Activated CD8-positive, alpha-beta memory T cell treated with anti-CD3 and anti-CD28 coated beads, Interleukin-2, amount 10 ng/mL, durations not matched to agents 7 days and 5 days (primary cell): ENCODE measurements around the gene MICAL2. TPM values are rescaled to one million over a fixed set of nuclear protein-coding genes. Genes with fewer than 3 reads are reported as not detected.

Source experiments
- ATAC-seq: fragments of 150-1000 bp; cut with Tn5 transposase; one replicate; pipeline ENCODE4 v1.10.0; 2021; ENCODE audit warnings: moderate library complexity
- CTCF ChIA-PET: fragments of 350-600 bp; sonication (Branson Sonifier 250); formaldehyde crosslinking; loops from one replicate; lab custom pipeline; 2021; ENCODE audit warnings: antibody characterized with exemption; lab: Charles Lee
- DNase-seq: peaks from one replicate; pipeline ENCODE4 v3.0.0-alpha.2; 2020
- H3K27ac Mint-ChIP-seq: one replicate; pipeline ENCODE4 v1.8.0; 2021; ENCODE audit warnings: mild to moderate bottlenecking, mixed read lengths
- H3K27me3 Mint-ChIP-seq: one replicate; pipeline ENCODE4 v1.8.0; 2021; ENCODE audit warnings: mixed read lengths
- H3K36me3 Mint-ChIP-seq: one replicate; pipeline ENCODE4 v1.8.0; 2021; ENCODE audit warnings: mild to moderate bottlenecking, mixed read lengths
- H3K4me1 Mint-ChIP-seq: one replicate; pipeline ENCODE4 v1.8.0; 2021; ENCODE audit warnings: mixed read lengths
- H3K4me3 Mint-ChIP-seq: one replicate; pipeline ENCODE4 v1.8.0; 2021; ENCODE audit warnings: mild to moderate bottlenecking, moderate library complexity, mixed read lengths
- H3K9me3 Mint-ChIP-seq: one replicate; pipeline ENCODE4 v1.8.0; 2022; ENCODE audit warnings: low read depth, mixed read lengths
- total RNA-seq, 2 experiments: library from RNA; stranded (reverse); gene quantifications; one replicate each; pipeline ENCODE4 v1.2.3, GENCODE V29; 2021

The MICAL2 gene
- total RNA-seq, 2 experiments from 2014 or later = 120 to 168 TPM

DNA sequence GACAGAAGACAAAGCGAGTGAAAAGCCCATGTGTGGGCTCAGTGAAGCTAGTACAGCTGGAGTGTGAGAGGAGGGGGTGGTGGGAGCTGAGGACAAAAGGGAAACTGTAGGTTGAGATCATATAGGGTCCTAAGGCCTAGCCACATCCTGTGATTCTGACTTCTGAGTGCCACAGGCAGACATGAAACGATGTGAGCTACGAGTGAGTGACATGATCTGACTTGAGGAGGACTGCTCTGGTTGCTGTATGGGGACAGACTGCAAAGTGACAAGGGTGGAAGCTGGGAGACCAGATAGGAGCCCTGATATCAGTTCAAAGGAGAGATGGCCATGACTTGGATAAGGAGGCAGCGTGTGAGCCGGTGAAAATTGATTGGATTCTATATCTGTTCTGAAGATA is 85.4 kb downstream of the MICAL2 start:
- CTCF ChIA-PET = interaction anchor here (0.7 to 2.0 kb wide), 11 partner anchors 10 to 309 kb away, joined by 3 to 8 read pairs (median 4); no protein-coding TSS in a partner anchor
- peak; percentile 90 for ATAC-seq
- H3K36me3 Mint-ChIP-seq = peaks cover 34% of the 10 kb centered on the region
- peak; percentile 83 for DNase-seq
- peak overlapping the region; percentile 88 for H3K4me3 Mint-ChIP-seq
- no peaks in the 10 kb centered on the region for H3K9me3 Mint-ChIP-seq
- no peaks in the 10 kb centered on the region for H3K27me3 Mint-ChIP-seq
- peak overlapping the region; percentile 96 for H3K27ac Mint-ChIP-seq
- peaks cover 73% of the 10 kb centered on the region for H3K4me1 Mint-ChIP-seq

DNA sequence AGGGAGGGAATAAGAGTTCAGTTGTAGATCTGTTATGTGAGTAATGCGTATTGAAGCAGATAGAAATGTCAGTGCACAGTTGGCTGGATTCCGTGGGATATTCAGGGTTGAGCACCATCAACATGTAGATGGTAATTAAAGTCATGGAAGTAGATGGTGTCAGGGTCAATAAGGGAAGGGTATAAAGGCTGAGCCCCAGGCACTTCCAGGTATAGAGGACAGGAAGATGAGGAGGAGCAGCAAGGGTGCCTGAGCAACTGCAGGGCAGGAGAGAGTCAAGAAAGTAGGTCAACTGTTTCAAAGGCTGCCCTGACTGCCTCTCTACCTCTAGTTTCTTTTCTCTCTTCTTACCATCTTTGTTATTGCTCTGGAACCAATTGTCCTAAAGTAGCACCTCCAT is 85.9 kb downstream of the MICAL2 start:
- CTCF ChIA-PET = interaction anchor here (0.8 to 2.0 kb wide), 10 partner anchors 19 to 145 kb away, joined by 3 to 8 read pairs (median 4); no protein-coding TSS in a partner anchor
- Mint-ChIP-seq H3K27ac (peak overlapping the region; percentile 96), H3K4me3 (peak overlapping the region; percentile 88), H3K9me3 (no peaks in the 10 kb centered on the region), H3K36me3 (peaks cover 34% of the 10 kb centered on the region), H3K27me3 (no peaks in the 10 kb centered on the region), H3K4me1 (peaks cover 74% of the 10 kb centered on the region)
- ATAC-seq (peak; percentile 45), DNase-seq (peak; percentile 55)

DNA sequence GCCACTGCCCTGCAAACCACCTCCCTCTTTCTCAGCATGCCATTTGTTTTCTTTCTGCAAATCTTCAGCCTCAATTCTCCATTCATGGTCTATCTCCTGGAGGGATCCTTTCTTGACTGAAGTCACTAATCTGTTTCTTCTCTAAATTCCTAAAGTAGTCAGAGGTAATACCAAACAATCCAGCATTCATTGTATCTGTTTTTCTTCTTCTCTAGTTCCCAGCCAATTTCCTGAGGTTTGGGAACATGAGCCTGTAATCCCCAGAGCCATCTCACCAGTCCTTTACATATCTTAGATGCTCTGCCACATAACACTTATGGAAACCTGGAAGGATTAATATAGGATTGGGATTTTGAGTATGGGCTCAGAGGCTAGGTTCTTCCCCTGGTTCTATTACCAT is 86.5 kb downstream of the MICAL2 start:
- peak overlapping the region; percentile 88 for H3K4me3 Mint-ChIP-seq
- H3K27me3 Mint-ChIP-seq = no peaks in the 10 kb centered on the region
- H3K36me3 Mint-ChIP-seq = peaks cover 36% of the 10 kb centered on the region
- CTCF ChIA-PET = interaction anchor here (0.8 to 3.1 kb wide), 6 partner anchors 19 to 144 kb away, joined by 3 to 9 read pairs (median 4); no protein-coding TSS in a partner anchor
- H3K27ac Mint-ChIP-seq = peak overlapping the region; percentile 96
- H3K4me1 Mint-ChIP-seq = peaks cover 73% of the 10 kb centered on the region
- no peaks in the 10 kb centered on the region for H3K9me3 Mint-ChIP-seq
- DNase-seq (no peak), ATAC-seq (no peak)

DNA sequence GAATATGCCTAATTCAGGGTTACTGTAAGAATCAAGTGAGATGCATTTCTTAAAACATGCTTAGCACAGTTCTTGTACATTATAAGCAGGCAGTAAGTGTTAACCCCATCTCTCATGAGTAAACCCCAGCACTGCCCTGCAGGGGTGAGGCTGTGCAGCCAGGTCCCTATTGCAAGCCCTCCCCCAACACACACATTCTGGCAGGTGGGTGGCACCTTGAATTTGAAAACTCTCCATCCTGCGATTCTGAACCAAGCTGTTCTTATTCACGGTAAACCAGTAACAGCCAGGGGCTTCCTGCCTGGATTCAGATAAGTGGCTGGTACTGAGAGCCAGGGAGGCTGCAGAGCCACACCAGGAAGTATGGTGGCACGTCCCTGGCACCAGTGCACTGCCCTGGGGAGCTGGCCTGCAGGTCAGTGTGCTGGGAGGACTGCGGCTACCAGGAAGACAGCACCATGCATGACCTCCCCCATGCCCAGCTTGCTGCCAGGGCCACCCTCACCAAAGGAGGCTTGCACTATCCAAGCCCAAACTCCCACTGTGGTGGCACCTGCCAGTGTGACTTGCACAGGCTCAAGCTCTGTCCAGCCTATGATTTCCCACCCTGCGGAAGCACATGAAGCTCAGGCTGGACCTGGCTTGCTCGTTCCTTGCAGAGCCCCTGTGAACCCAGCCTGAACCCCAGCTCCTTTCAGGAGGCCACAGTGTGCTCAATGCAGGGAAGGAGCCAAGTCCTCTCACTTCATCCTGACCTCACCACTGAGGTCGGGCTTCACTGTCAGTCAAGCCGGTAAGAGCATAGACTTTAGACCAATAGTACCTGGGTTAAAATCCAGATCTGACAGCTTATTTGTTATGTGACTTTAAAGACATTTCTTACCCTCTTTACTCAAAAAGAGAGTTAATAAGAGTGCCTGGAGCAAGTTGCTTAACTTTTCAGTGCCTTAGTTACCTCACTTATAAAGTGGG is 88.1 kb downstream of the MICAL2 start:
- CTCF ChIA-PET = interaction anchor here (1.0 to 3.1 kb wide), 11 partner anchors 9 to 151 kb away, joined by 3 to 14 read pairs (median 5); no protein-coding TSS in a partner anchor
- H3K4me3 Mint-ChIP-seq = peak overlapping the region; percentile 88
- ATAC-seq (no peak), DNase-seq (peak; percentile 53)
- no peaks in the 10 kb centered on the region for H3K27me3 Mint-ChIP-seq
- peaks cover 74% of the 10 kb centered on the region for H3K4me1 Mint-ChIP-seq
- H3K36me3 Mint-ChIP-seq = peaks cover 49% of the 10 kb centered on the region
- no peaks in the 10 kb centered on the region for H3K9me3 Mint-ChIP-seq
- H3K27ac Mint-ChIP-seq = peak overlapping the region; percentile 96

DNA sequence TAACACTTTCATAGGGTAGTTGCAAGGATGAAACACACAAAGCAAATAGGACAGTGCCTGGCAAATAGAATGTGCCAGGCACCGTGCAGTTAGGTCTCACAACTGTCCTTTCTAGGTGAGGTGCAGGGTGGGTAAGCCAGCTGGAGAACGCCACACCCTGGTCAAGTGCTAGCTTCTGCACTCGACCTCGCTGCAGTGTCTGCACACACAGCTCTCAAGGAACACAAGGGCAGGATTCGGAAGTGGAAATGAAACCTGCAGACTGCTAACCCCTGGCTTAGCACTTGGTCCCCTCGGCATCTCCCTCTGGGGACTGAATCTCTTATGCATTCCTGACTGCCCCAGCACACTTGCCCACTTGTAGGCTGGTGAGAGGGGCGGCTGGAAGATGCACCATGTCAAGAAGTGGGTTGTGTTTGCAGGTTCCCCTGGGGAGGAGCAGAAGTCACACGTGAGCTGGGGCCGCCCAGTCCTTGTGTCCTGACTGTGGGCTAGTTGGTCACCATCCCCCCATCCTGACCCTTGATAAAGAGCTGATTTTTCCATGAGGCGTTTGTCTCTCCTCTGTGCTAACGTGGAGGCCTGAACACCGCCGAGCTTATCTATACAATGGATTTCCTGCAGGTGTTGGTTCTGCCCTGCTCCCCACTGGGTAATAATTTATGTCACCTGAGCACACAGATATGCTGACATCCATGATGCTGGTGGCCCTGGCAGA is 89.0 kb downstream of the MICAL2 start:
- no peak for DNase-seq
- CTCF ChIA-PET = interaction anchor here (0.9 to 3.1 kb wide), 11 partner anchors 8 to 152 kb away, joined by 3 to 14 read pairs (median 5); no protein-coding TSS in a partner anchor
- Mint-ChIP-seq H3K27me3 (no peaks in the 10 kb centered on the region), H3K4me3 (peak overlapping the region; percentile 88), H3K36me3 (peaks cover 57% of the 10 kb centered on the region), H3K27ac (peak overlapping the region; percentile 96), H3K4me1 (peaks cover 73% of the 10 kb centered on the region), H3K9me3 (no peaks in the 10 kb centered on the region)
- ATAC-seq = no peak

DNA sequence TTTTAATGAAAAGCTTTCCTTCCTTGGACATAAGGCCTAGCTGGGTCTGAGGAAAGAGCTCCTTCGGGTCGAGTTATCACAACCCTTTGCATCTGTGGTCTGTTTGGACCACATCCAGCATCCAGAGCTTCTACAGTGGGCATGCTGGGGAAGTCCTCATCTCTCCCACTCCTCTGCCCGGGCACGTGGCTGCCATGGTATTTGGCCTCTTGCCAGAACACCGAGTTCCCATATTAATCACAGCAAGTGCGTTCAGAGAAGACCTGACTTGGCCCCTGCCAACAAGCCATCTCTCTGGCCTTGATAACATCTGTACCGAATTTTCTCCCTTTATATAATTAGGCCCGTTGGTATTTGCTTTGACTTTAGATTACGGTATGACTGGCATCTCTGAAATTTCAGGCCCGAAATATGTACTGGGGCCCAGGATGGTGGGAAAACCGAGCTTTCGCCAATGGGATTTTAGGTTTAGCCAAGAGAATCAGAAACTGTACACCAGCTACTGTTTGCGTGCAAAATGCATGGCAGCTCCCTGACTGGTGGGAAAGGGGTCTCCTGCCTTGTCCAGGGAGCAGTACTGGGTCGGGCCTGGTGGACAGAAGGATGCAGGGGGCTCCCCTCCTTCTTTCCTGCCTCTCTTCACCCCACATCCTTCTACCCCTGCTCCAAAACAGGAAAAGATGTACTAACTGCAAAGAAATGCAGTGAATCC is 90.0 kb downstream of the MICAL2 start:
- CTCF ChIA-PET = interaction anchor here (1.1 to 2.7 kb wide), 4 partner anchors 23 to 50 kb away, joined by 3 to 13 read pairs (median 6); no protein-coding TSS in a partner anchor
- no peak for ATAC-seq
- H3K9me3 Mint-ChIP-seq = no peaks in the 10 kb centered on the region
- peaks cover 71% of the 10 kb centered on the region for H3K4me1 Mint-ChIP-seq
- H3K4me3 Mint-ChIP-seq = no peak overlapping the region
- H3K36me3 Mint-ChIP-seq = peaks cover 68% of the 10 kb centered on the region
- H3K27me3 Mint-ChIP-seq = no peaks in the 10 kb centered on the region
- DNase-seq = no peak
- peak overlapping the region; percentile 96 for H3K27ac Mint-ChIP-seq

DNA sequence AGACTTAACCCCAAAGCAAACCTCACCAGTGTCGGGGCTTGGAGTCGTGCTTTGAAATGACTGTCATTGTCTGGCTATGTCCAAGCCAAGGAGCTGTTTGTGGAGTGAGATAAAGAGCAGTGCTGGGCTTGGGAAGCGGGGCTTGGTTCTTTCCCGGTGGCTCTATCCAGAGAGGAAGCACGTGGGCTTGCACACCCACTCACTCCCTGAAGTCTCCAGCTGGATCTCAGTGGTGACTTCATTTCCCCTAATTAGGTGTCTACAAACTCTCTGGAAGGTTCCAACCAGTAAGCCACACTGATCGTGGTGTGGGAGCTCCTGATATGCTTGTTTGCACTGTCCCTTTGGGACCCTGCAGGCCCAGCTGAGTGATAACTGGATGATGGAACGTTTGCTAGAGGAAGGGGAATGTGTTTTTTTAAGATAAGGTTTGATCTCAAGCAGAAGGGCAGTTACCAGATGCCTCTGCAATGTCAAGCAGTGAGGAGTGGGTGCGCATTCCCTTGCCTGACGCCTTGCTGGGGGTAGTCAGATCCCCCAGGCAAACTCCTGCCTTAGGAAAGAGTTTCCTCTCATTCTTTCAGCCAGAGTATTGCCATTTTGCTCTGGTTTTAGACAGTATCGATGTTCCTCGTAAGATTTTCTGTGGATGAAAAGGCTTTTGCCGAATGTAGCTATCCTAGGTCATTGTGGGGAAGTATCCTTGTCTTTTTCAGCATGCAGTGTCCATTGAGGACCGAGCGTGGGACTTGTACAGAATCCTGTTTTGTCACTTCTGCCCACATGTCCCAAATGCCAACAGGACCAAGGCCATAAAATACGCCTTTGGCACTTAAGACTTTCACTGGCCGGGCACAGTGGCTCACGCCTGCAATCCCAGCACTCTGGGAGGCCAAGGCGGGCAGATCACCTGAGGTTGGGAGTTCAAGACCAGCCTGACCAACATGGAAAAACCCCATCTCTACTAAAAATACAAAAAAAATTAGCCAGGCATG is 90.9 kb downstream of the MICAL2 start:
- ATAC-seq (no peak), DNase-seq (no peak)
- H3K4me1 Mint-ChIP-seq = peaks cover 75% of the 10 kb centered on the region
- H3K36me3 Mint-ChIP-seq = peaks cover 70% of the 10 kb centered on the region
- H3K4me3 Mint-ChIP-seq = no peak overlapping the region
- CTCF ChIA-PET = interaction anchor here (1.2 kb wide), 1 partner anchor 22 kb away, joined by 5 read pairs; no protein-coding TSS in a partner anchor
- no peak overlapping the region for H3K27ac Mint-ChIP-seq
- H3K9me3 Mint-ChIP-seq = no peaks in the 10 kb centered on the region
- no peaks in the 10 kb centered on the region for H3K27me3 Mint-ChIP-seq

DNA sequence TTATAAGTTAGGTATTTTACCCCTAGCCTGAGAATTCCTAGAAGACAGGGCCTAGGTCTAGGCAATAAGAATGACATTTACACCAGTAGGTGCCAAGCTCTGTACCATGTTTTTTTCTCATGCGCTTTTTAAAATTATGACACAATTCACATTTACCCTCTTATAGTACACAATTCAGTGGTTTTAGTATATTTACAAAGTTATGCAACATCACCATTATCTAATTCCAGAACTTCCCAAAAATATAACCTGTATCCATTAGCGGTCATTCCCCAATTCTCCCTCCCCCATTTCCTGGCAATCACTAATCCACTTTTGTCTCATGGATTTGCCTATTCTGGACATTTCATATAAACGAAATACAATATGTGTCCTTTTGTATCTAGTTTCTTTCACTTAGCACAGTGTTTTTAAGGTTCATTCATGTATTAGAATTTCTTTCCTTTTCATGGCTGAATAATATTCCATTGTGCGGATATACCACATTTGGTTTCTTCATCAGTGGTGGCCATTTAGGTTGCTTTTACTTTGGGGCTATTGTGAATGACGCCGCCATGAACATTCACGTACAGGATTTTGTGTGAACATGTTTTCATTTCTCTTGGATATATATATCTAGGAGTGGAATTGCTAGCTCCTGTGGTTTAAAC is 92.4 kb downstream of the MICAL2 start:
- Mint-ChIP-seq H3K4me1 (peaks cover 78% of the 10 kb centered on the region), H3K9me3 (no peaks in the 10 kb centered on the region)

DNA sequence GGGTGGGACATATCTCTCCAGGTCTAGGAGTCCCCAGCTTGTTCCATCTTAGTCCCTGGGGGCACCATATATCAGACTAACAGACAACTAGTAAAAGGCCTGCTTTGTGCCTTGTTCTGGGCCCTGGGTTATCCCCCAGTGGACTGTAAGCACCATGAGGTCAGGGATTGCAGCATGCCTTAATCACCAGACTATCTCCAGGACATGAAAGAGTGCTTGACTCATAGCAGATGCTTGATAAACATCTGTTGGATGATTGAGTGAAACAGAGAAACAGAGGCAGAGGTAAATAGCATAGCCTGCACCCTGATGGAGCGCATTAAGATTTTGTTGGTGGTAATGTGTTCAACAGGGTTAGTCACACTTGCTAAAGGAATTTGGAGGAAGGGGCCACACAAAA is 94.1 kb downstream of the MICAL2 start:
- H3K4me3 Mint-ChIP-seq = no peak overlapping the region
- H3K4me1 Mint-ChIP-seq = peaks cover 63% of the 10 kb centered on the region
- H3K9me3 Mint-ChIP-seq = no peaks in the 10 kb centered on the region
- no peaks in the 10 kb centered on the region for H3K27me3 Mint-ChIP-seq
- H3K27ac Mint-ChIP-seq = no peak overlapping the region
- no peak for DNase-seq
- ATAC-seq = no peak
- CTCF ChIA-PET = interaction anchor here (1.5 to 1.7 kb wide), 2 partner anchors 12 to 53 kb away, joined by 3 read pairs; no protein-coding TSS in a partner anchor
- peaks cover 75% of the 10 kb centered on the region for H3K36me3 Mint-ChIP-seq

More for the DNA sequence above, 92.4 kb downstream of the MICAL2 start:
- no peak for DNase-seq
- Mint-ChIP-seq H3K4me3 (no peak overlapping the region), H3K36me3 (peaks cover 72% of the 10 kb centered on the region), H3K27me3 (no peaks in the 10 kb centered on the region), H3K27ac (no peak overlapping the region)
- CTCF ChIA-PET = interaction anchor here (1.1 kb wide), 1 partner anchor 116 kb away, joined by 3 read pairs; no protein-coding TSS in a partner anchor
- no peak for ATAC-seq

DNA sequence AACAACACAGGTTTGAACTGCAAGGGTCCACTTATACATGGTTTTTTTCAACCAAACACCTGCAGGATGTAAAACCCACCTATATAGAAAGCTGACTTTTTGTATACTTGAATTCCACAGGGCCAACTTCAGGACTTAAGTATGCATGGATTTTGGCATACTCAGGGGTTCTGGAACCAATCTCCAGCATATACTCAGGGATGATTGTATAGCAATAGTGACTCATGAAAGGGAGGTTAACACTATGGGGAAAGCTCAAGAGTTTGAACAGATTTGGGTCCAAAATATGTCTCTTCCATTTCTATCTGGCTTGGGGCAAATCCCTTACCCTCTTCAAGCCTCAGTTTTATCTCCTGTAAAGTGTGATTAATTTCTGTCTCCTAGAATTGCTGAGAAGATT is 94.9 kb downstream of the MICAL2 start:
- no peak overlapping the region for H3K4me3 Mint-ChIP-seq
- H3K27me3 Mint-ChIP-seq = no peaks in the 10 kb centered on the region
- CTCF ChIA-PET = interaction anchor here (1.1 to 1.7 kb wide), 5 partner anchors 10 to 54 kb away, joined by 3 to 8 read pairs (median 3); no protein-coding TSS in a partner anchor
- DNase-seq (no peak), ATAC-seq (no peak)
- H3K27ac Mint-ChIP-seq = no peak overlapping the region
- H3K36me3 Mint-ChIP-seq = peaks cover 80% of the 10 kb centered on the region
- H3K4me1 Mint-ChIP-seq = peaks cover 55% of the 10 kb centered on the region
- H3K9me3 Mint-ChIP-seq = no peaks in the 10 kb centered on the region

DNA sequence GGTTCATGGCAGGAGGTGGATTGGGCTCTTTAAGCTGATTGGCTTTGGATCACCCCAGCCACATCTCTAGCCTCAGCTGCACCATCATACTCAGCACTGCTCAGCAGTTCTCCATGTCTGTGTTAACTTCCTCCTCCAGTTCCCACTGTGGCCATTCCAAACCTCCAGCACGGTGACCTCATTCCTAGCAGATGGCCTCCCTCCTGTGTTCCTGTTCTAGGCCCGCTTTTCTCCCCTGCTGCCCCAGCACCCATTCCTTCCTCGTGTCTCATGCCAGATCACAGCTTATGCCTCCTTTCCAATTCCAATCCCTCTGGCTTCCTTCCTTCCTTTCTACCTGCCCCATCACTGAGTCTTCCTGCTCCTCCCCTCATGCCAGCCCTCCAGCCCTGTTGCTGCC is 96.1 kb downstream of the MICAL2 start:
- DNase-seq (no peak), ATAC-seq (no peak)
- H3K36me3 Mint-ChIP-seq = peaks cover 85% of the 10 kb centered on the region
- H3K4me1 Mint-ChIP-seq = peaks cover 46% of the 10 kb centered on the region
- no peak overlapping the region for H3K4me3 Mint-ChIP-seq
- CTCF ChIA-PET = interaction anchor here (1.7 kb wide), 1 partner anchor 14 kb away, joined by 3 read pairs; no protein-coding TSS in a partner anchor
- no peaks in the 10 kb centered on the region for H3K27me3 Mint-ChIP-seq
- peak overlapping the region; percentile 39 for H3K27ac Mint-ChIP-seq
- H3K9me3 Mint-ChIP-seq = no peaks in the 10 kb centered on the region
